ENCODE data around the gene DUSP3. TPM values are rescaled to one million over a fixed set of nuclear protein-coding genes. Genes with fewer than 3 reads are reported as not detected.

The DUSP3 gene
- total RNA-seq, 2 experiments from 2014 or later = 24.7 to 26.3 TPM

DNA sequence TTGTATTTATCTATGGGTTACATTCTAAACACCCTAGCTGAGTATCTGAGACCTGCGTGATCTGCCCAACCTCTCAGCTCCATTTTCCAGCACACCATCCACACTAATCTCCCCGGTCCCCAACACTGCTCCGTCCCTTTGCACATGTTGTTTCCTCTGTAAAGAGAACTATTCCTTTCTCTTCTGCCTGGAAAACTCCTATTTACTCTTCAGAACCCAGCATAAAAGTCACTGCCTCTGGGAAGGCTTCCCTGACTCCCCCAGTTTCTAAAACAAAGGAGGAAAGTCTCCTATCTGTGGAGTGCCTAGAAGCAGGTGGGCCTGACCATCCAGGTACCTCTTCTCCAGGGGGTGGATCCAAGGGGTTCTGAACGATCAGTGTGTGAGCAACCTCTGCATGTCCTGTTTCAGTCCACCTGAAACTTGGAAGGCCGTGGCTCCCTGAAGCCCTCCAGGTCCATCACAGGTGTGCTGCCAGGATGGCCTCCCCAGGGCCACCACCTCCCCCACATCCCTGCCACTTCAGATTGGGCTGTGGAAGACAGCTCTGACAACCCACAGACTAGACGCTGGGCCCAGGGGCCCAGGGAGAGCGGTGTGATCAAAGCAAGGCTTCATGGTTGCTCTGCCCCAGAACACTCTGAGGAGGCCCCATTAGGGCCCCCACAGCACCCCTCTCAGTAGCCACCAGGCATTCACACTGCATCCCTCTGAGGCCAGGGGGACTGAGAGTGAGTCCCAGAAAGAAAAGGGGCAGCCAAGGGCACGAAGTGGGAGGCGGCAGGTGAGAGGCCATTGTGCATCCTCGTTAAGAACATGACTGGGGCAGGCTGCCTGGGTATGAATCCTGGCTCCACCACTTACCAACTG, 33.9 kb upstream of the DUSP3 start:
- CTCF ChIA-PET = interaction anchor here (1.3 to 1.4 kb wide), 2 partner anchors 34 to 66 kb away, joined by 3 to 4 read pairs; no protein-coding TSS in a partner anchor
- peaks cover 5% of the 10 kb centered on the region for H3K27me3 Mint-ChIP-seq
- no peaks in the 10 kb centered on the region for H3K4me1 Mint-ChIP-seq (ENCODE audit: low read depth)
- H3K36me3 Mint-ChIP-seq (ENCODE audit: low read depth) = no peaks in the 10 kb centered on the region
- no peak overlapping the region for H3K4me3 Mint-ChIP-seq
- TF ChIP-seq, protein P1, sequence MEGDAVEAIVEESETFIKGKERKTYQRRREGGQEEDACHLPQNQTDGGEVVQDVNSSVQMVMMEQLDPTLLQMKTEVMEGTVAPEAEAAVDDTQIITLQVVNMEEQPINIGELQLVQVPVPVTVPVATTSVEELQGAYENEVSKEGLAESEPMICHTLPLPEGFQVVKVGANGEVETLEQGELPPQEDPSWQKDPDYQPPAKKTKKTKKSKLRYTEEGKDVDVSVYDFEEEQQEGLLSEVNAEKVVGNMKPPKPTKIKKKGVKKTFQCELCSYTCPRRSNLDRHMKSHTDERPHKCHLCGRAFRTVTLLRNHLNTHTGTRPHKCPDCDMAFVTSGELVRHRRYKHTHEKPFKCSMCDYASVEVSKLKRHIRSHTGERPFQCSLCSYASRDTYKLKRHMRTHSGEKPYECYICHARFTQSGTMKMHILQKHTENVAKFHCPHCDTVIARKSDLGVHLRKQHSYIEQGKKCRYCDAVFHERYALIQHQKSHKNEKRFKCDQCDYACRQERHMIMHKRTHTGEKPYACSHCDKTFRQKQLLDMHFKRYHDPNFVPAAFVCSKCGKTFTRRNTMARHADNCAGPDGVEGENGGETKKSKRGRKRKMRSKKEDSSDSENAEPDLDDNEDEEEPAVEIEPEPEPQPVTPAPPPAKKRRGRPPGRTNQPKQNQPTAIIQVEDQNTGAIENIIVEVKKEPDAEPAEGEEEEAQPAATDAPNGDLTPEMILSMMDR (IDR thresholded peaks at IDR 0.05) = no peak
- H3K9me3 Mint-ChIP-seq = no peaks in the 10 kb centered on the region
- intact Hi-C loops (cut with micrococcal nuclease) = no loop called here
- ATAC-seq (no peak), DNase-seq (no peak)
- POLR2A ChIA-PET = no interaction called here
- H3K27ac Mint-ChIP-seq = no peak overlapping the region

DNA sequence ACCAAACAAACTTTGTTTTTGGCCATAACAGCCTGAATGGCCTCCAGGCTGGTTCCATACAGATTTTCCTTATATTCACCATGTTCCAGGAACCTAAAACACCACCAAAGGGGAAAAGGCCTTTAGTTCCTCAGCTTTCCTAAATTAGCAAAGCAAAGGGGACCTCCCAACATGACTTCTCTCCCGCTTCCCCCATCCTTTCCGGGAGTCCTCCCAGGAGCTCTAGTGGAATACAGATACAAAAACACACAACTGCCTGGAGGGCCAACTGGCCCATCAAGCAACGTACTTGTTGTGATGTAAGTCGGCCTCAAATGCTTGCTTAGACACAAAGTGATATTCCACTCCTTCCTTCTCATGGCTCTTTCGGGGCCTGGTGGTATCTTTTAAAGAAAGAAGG, 32.0 kb upstream of the DUSP3 start:
- no peak overlapping the region for H3K27ac Mint-ChIP-seq
- ATAC-seq = no peak
- no peaks in the 10 kb centered on the region for H3K36me3 Mint-ChIP-seq (ENCODE audit: low read depth)
- peaks cover 7% of the 10 kb centered on the region for H3K27me3 Mint-ChIP-seq
- POLR2A ChIA-PET = no interaction called here
- intact Hi-C loops (cut with micrococcal nuclease) = no loop called here
- no peaks in the 10 kb centered on the region for H3K9me3 Mint-ChIP-seq
- no peak overlapping the region for H3K4me3 Mint-ChIP-seq
- H3K4me1 Mint-ChIP-seq (ENCODE audit: low read depth) = no peaks in the 10 kb centered on the region
- TF ChIP-seq, protein P1 (IDR thresholded peaks at IDR 0.05) = no peak
- CTCF ChIA-PET = no interaction called here
- no peak for DNase-seq

DNA sequence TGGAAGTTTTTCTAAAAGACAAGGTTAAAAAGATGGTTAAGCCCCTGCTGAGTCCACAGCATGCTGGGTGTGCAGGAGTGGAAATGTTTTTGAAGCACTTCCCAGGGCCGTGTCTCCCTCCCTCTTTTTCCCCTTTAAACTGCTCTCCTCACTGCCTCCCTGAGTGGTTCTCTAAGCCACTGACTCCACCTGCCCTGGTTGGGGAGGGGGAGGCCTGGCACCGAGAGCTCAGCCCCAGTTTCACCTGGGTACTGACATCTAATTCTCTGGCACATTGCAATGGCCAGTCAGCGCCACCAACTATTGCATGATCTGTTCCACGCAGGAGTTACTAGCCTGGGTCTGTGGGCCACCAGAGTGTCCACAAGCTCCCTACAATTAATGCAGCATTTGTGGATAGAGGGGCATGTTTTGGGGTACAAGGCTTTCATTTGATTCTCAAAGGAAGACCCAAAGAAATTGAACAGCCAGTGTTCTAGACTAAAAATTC, 31.5 kb upstream of the DUSP3 start:
- Mint-ChIP-seq H3K27ac (no peak overlapping the region), H3K9me3 (no peaks in the 10 kb centered on the region), H3K36me3 (ENCODE audit: low read depth) (no peaks in the 10 kb centered on the region), H3K4me3 (no peak overlapping the region), H3K27me3 (peaks cover 10% of the 10 kb centered on the region), H3K4me1 (ENCODE audit: low read depth) (no peaks in the 10 kb centered on the region)
- TF ChIP-seq, protein P1 (IDR thresholded peaks at IDR 0.05) = no peak
- POLR2A ChIA-PET = no interaction called here
- CTCF ChIA-PET = no interaction called here
- intact Hi-C loops (cut with micrococcal nuclease) = no loop called here
- ATAC-seq (no peak), DNase-seq (no peak)

DNA sequence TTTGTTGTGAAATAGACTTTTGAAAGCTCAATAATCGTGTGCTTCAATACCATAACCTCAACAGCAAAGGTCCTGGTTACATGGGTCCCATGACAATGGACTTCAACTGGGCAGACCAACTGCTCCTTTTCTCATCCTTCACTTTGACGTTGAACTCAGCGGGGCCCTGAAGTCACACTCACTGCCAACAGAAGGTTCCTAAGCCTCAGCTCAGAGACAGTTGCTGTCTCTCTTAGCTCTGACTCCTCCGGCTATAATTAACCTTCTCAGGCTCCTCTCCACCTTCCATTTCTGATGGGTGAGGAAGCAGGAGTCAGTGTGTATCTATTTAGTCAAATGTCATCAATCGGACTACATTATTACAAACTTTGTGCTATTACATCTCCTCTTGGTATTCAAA, 30.3 kb upstream of the DUSP3 start:
- ChIA-PET POLR2A (no interaction called here), CTCF (interaction anchor here (0.8 kb wide), 1 partner anchor 48 kb away, joined by 3 read pairs; no protein-coding TSS in a partner anchor)
- peaks cover 1% of the 10 kb centered on the region for H3K36me3 Mint-ChIP-seq (ENCODE audit: low read depth)
- H3K4me3 Mint-ChIP-seq = no peak overlapping the region
- no peak for DNase-seq
- H3K27me3 Mint-ChIP-seq = peaks cover 17% of the 10 kb centered on the region
- ATAC-seq = no peak
- TF ChIP-seq, protein P1 (IDR thresholded peaks at IDR 0.05) = no peak
- intact Hi-C loops (cut with micrococcal nuclease) = no loop called here
- no peaks in the 10 kb centered on the region for H3K9me3 Mint-ChIP-seq
- H3K4me1 Mint-ChIP-seq (ENCODE audit: low read depth) = peaks cover 2% of the 10 kb centered on the region
- H3K27ac Mint-ChIP-seq = no peak overlapping the region

DNA sequence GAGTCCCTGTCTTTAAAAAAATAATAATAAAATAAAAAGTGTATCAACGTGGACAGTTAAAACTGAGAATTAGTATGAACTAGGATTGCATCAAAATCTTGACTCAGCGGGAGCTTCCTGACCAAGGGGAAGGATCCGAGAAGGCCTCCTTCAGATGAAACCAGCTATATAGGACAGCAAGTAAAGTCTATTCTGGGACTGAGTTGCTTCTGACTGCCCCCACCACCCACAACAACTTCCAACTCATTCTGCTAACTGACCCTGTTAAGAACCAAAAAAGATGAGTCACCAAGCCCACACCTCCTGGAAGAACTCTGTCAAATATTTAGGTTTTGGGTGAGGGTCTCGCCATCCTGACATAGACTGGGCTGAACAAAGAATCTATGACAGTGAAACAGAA, 29.3 kb upstream of the DUSP3 start:
- ATAC-seq (no peak), DNase-seq (no peak)
- intact Hi-C loops (cut with micrococcal nuclease) = no loop called here
- H3K36me3 Mint-ChIP-seq (ENCODE audit: low read depth) = peaks cover 1% of the 10 kb centered on the region
- no peaks in the 10 kb centered on the region for H3K9me3 Mint-ChIP-seq
- H3K27ac Mint-ChIP-seq = no peak overlapping the region
- H3K4me1 Mint-ChIP-seq (ENCODE audit: low read depth) = peaks cover 2% of the 10 kb centered on the region
- TF ChIP-seq, protein P1 (IDR thresholded peaks at IDR 0.05) = no peak
- ChIA-PET POLR2A (no interaction called here), CTCF (interaction anchor here (0.7 to 1.4 kb wide), 2 partner anchors 42 to 72 kb away, joined by 3 to 4 read pairs; no protein-coding TSS in a partner anchor)
- H3K4me3 Mint-ChIP-seq = no peak overlapping the region
- H3K27me3 Mint-ChIP-seq = peaks cover 17% of the 10 kb centered on the region

All from activated CD8-positive, alpha-beta T cell treated with anti-CD3 and anti-CD28 coated beads for 36 hours (primary cell).